Stimulated activated CD8-positive, alpha-beta memory T cell treated with anti-CD3 and anti-CD28 coated beads, Interleukin-12 subunit alpha, Interleukin-12 subunit beta, amount 100 ng/mL, for 24 hours (primary cell): Measurements from ENCODE around the gene ACSS3.
"Not testable (repeated sequence)": the region's sequence is repeated elsewhere in the genome, so short reads cannot be mapped to it uniquely, and the experiment has no call there.

ENCODE experiments used
- DNase-seq: peaks from one replicate; pipeline ENCODE4 v3.0.0-alpha.2; 2020; ENCODE audit errors: extremely low read depth

ACSS3 gene

DNA sequence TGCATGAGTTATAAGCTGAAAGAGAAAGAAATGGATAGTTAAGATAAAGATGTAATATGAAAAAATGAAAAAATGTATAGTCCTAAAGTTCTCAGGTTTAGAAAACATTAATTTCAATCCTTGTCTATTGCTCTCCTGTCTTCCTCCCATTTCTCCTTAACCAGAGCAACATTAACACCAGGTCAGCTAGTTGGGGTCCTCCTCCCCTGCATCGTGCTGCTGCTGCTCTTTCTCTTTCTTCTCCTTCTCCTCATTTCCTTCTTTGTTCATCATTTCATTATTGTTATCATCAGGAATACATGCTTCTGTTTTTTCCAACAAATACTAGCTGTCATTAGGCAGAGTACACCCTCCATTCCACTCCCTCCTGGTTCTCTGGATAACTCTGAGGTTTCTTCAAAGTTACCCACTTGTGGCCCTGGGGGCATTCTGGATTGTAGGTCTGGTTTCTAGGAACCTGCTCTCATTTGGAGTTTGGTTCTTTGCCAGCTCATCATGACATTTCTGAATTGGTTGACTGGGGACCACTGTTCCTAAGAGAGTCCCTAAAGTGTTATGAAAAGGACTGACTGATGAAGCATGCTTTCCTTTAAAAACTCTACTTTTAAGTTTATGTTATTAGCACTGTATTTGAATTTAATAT lies 17.0 kb downstream of the ACSS3 start:
- DNase-seq: no peak

DNA sequence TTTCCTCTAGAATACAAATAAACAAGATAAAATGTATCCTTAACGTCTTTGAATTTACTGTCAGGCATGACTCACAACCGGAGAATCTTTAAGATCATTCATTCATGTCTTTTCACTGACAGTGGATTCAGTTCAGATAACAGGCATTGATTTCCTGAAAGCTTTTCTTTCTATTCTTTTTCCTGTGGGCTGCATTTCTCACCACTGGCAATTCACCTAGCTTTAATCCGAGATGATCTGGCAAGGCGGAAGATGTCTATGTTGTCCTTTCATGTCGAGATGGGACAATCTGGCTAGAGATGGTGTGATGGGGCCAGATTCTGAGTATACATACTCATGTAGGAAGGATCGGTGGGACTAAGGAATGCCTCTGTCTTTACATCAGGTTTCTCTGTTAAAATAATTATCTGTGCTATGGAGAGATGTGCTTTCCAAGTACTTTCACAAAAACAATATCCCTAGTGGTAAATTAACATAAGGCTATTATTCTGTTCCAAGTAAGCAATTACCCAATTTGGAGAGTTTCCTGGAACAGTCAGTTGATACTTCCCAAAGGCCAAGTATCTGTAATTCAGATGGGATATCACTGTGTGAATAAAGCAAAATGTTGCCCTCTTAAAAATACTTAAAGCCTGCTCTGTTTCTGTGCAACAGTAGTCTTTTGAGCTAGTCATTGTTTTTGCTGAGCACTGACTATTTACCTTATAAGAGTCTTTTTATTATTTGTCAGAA lies 17.8 kb downstream of the ACSS3 start:
- no peak for DNase-seq

DNA sequence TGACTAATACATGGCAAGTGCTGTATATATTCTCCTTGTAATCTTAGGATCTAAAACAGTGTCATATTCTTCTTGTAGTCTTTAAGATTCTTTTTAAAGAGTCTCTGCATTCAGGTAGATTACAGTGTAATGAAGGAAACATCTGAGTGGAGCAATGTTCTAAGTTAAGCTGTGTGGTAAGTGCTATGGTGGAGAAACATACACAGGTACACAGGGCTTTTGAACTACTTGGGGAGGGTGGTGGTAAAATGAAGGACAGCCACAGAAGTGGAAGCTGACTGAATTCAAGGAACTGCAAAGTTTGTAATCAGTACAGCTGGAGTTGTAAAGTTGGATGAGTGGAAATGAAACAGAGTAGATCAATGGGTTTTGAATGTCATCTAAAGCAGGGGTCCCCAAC lies 27.8 kb downstream of the ACSS3 start:
- DNase-seq: no peak

DNA sequence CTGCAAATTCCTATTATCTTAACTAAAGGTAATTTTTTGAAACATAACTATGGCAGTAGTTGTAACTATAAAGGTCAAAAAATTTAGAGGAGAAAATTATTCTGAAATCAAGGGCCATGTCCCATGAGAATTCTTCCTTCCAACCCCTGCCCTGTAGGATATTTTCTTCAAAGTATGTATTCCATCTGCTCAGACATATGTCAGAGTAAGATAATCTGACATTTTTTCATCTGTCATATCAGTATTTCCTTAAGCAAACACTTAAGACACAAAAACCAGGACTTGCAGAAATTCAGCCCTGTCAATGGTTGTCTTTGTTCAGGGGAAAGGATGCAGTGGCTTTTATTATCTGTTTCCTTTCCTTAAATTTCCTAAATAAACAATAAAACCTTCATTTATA lies 36.3 kb downstream of the ACSS3 start:
- DNase-seq: no peak

DNA sequence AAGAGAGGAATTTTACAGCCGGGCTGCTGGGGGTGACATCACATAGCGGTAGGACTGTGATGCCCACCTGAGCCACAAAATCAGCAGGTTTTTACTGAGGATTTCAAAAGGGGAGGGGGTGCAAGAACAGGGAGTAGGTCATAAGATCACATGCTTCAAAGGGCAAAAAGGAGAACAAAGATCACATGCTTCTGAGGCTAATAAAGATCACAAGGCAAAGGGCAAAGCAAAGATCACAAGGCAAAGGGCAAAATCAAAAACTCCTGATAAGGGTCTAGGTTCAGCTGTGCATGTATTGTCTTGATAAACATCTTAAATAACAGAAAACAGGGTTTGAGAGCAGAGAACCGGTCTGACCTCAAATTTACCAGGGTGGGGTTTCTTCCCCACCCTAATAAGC lies 41.2 kb downstream of the ACSS3 start:
- DNase-seq: not testable (repeated sequence)

DNA sequence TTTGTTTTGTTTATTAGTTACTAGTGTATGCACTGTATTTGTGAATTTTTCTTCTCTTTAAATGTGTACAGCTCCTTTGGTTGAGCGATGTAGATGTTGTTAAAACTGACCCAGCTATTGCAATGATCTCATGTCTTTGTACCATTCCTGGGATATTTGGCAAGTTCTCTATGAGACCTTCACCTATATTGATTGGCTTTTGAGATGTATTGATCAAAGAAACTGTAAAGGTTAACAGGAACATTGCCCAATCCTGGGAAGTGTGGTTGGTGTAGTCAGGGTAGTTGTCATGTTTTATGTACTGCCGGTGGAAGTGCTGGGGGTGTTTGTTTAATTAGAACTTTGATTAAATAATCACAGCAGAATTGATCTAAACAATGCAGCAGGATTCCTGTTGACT lies 43.1 kb downstream of the ACSS3 start:
- DNase-seq: no peak

DNA sequence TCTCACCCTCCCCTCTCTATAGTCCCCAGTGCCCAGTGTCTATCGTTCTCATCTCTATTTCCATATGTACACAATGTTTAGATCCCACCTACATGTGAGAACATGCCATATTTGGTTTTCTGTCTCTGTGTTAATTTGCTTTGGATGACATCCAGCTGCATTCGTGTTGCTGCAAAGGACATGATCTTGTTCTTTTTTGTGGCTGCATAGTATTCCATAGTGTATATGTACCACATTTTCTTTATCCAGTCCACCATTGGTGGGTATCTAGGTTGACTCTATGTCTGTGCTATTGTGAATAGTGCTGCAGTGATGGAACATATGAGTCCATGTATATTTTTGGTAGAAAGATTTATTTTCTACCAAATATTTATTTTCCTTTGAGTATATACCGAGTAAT lies 45.7 kb downstream of the ACSS3 start:
- no peak for DNase-seq

DNA sequence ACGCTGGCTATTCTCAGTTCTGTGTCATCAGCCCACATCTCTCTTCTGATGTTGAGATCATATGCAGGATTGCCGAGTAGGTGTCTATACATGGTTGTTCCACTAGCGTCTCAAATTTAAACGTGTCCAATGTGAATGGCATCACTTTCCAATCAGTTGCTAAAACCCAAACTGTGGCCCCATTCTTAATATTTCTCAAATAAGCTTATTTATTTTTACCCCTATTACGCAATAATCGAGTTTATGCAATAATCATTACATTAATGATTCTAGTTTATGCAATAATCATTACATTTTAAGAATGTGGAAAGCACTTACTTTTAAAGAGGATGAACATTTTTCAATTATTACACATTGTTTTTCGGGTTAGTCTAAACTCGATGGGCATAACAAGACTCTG lies 47.8 kb downstream of the ACSS3 start:
- DNase-seq: no peak

DNA sequence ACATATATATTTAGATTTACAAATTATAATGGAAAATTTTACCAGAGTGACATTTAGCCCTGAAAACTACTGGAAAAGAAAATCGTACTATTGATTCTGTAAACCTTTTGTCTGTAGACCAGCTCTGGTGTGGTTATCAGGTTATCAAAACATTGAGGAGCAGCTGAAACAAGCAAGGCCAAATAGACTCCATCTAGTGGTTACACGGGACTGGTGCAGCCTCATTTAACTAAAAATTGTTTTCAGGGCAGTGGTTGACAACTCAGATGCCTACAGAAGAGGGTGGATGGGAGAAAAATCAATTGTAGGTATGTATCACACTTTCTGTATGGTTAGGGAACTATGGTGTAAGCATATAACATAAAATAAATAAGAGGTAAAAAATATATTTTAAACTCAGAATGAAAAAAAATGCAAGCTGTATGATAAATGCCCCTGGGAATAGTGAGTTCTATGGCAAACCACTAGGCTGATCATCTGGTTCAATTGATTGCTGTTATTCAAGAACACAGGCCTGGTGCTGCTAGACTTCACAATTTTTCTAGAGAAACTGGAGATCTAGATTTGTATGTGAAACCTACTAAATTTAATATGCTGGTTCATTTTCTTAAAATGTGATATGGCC lies 51.2 kb downstream of the ACSS3 start:
- DNase-seq: no peak

DNA sequence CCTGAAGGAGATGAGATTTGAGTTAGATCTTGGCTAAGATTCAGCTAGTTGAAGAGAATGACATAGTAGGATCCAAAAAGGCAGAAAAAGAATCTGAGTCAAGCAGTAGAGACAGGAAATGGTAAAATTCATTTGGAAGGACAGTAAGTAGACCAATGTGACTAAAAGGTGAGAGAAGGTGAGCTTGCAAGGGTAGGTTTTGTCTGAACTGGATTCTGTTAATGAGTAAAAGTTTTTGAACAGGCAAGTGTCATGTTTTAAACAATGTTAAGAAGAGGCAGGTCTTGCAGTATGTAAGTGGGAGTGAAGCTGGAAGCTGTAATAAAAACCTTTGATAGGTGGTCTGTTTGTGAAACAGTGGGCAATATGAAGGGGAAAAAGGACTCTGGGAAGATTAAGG lies 58.6 kb downstream of the ACSS3 start:
- no peak for DNase-seq

DNA sequence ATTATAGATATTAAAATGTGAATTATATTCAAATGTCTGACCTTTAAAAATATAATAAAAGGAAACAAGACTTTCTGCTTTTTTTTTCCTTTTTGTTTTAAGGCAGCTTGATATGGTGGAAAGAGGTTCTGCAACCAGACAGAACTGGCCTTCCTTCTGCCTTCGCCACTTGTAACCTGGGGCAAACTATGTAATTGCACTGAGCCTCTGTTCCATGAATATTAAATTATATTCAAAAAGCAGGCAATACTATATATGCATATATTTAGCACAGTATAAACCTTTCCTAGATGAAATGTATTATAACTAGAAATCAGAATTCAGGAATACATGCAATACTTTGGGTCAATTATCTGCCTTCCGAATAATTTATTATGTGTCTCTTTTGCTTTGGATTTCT lies 59.9 kb downstream of the ACSS3 start:
- DNase-seq: no peak

DNA sequence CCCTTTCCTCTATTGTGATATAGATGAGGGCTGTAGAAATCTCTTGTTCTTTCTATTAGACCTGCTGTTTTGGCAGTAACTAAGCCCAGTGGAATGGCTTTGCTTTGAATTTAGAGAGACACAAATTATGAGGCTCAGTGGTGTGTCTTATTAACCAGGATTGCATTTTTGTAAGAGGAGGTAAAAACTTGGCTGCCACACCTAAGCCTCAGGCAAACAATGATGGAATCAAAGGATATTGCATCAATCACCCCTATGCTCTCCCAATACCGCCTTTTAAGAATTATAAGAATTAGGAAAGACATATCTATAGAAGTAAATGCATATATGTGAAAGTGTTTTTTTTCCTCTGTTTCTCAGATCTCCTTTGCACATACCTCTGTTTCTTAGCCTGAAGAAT lies 63.3 kb downstream of the ACSS3 start:
- no peak for DNase-seq

DNA sequence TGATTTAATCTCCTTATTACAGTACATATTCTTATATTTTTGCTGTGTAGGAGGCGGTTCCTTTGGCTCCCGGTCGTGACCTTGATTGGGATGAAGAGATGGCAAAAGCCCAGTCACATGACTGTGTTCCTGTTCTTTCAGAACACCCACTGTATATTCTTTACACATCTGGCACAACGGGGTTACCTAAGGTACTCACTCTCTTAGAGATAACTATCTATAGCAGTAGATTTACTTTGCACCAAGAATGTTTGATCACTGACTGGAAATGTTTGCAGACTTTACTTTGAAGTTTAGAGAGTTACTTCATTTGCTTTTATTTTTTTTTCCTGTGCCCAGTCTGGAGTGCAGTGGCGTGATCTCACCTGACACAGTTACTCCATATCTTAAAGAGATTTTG lies 65.2 kb downstream of the ACSS3 start:
- no peak for DNase-seq

DNA sequence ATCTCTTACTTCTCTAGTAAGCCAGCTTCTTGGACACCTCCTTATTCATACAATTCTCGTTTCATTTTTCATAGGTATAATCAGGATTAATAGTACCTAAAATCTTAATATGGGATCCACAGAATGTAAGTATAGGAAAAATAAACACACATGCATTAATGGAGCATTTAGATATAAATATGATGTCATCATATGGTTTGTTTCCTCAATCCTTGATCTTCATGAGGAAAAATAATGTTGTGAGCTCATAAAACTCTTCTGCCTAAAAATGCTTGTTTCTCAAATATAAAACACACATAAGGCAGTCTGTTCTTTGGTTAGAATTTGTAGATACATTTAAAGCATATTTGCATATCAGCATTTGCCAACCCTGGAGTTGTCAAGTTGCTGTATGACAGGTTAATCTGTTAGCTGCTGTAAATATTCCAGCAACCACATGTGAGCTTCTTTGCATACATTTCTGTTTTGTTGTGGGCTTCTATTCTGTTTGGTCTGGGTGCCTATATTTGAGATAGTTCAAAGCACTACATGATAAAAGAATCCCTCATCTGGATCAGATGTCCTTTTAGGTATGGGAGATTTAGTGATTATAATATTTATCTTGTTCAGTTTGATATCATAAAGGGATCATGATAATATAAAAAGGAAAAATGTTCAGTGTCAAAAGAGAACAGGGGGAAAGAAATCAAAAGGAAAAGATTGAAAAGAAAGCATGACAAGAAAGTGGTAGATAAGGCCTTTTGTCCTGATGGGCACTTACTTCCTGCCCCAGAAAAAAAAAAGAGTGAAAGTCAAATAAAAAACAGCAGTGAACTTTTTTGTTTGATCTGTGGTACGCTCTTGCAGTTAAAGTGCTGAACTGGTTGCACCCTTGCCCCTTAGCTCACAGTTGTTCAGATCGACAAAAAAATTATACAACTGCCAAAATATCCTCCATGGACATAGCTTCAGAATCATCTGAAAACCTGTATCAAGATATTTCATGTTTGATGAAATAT lies 68.6 kb downstream of the ACSS3 start:
- no peak for DNase-seq

DNA sequence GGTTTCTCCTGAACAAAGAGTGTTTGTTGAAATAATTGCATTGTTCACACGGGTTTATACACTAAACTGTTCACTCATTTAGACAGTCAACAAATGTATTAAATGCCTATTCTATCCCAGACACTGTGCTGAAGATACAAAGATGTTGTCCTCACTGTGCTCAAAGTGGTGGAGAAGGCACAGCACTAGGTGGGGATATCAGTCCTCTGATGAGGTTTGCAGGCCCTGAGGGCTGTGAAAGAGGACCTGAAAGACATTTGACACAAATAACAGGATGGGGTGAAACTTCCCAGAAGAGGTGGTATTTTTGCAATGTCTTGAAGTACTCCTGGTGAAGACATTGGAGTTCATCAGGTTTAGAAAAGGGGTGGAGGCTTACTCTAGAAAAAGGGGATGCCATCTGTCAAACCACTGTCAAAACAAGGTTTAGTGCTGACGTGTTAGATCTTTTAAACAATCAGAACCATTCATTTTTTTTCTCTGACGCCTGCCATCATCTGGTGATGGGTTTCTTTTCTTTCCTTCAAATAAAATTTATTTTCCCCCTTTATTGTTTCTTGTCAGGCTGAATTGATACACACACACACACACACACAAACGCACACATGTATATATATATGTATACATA lies 69.5 kb downstream of the ACSS3 start:
- DNase-seq: no peak

DNA sequence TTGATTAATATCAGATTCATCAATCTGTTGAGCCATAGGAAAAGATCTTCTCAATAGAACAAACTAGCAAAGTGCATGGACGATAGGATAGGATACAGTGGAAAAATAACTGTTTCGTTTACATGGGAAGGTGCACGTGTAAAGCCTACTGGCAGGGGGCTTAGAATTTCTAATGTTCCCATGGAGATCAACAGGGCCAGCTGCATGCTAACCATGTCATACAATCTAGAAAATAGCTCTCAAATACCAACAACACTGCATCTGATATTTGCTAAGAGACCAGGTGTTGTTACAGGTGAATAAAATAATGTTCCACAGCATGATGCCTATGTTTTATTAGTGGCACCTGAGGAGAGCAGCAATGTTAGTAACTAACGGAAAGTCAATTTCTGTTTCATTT lies 72.5 kb downstream of the ACSS3 start:
- DNase-seq: no peak

DNA sequence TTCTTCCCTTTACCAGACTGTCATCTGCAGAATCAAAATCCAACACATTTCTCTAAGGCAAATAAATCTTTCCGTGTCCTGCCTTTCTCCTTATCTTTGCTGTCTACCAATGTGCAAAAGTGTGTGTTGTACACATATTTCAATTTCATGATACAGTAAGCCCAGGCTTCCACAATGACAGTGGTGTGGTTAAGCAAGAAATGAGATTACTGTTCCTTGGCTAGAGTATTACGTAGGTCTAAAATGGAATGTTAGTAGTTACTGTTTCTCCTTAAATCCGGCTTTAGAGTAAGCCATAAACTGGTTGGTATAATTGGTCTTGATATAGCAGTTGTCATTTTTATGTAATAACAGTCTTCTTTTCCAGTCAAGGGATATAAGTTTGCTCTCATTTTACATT lies 82.0 kb downstream of the ACSS3 start:
- no peak for DNase-seq

DNA sequence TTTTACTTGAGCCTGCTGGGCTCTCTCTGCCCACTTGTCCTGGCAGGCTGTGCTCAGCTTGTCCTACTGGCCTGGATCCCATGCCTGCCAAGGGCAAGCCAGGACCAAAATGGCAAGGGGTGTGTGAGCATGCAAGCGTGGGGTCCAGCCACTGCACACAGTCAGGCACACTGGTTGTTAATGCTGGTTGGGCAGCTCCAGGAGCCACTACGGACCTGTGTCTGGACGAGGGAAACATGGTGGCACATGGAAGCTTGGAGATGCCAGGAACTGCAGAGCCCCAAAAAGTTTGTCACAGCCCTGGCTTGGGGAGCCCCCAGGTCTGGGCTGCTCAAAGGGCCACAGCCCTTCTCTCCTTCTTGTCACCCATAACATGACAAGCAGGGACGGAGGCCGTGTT lies 83.8 kb downstream of the ACSS3 start:
- DNase-seq: no peak

DNA sequence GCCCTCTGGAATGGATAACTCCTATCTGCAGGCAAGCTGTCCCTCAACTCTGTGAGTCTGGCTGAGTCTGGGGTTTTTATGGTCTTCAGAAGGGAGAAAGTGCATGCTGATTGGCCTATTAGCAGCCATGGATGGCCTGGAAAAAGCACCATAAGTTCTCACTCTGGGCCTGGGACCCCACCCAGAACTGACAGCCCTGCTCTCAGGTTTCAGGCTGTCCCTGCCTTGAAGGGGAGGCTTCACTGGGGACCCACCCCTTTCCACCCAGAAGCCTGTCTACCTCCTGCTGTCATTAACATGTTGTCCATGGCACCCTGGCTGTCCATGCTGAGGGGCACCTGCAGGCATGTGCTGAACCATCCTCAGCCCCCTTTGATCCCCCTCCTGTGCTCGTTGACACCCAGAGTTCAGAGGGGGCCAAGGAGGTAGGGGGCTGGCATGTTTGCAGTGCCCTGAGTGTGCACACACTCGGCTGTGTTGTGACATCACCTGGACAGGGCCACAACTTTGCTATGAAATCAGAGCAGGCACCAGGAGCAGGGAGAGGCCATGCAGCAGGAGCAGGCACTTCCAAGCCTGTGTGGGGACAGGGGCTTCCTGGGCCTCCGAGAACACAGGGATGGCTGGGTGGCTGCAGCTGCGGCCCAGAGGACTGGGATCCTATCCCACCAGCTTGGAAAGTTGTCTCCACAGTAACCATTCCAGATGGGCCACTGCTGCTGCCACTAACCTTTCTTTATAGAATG lies 84.7 kb downstream of the ACSS3 start:
- no peak for DNase-seq

DNA sequence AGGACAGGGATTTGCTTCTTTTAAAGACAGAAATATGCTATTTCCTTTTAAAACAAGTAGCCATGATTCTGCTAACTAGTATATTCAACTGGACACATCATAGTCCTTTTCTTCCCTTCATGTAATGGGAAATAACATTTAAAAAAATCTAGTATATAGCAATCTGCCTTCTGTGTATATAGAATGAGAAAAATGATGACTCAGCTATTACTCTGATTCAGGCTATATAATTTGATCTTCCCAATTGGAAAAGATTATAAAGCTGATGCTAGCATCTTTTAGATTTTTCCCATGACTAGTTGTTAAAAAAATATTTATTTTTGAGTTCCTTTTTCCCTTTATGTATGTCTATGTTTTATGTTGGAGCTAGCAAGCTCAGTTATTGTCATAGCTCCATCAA lies 86.9 kb downstream of the ACSS3 start:
- no peak for DNase-seq

DNA sequence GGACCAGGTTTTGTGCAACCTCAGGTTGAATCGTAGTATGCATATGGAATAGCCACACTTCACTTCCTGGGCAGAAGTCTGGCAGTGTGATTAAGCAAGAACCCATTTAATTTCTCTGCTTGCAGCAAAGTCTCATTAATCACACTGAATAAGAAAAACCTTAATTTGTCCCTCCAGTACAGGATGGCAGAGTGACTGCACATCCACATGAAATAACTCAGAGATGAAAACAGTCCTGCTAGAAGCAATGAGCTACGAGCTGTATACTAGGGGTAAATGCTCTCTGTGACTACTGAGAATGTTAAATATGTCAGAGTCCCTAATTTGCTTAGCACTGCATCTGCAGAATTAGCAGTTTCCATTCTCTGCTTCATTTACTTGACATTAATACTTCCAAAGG lies 88.9 kb downstream of the ACSS3 start:
- DNase-seq: no peak
